ENCODE measurements around the gene RMND1. TPM values are rescaled to one million over a fixed set of nuclear protein-coding genes. Genes with fewer than 3 reads are reported as not detected.

The RMND1 gene
- total and polyA plus RNA-seq, 12 donors = 19.1 to 62.4 (median 26.1) TPM

DNA sequence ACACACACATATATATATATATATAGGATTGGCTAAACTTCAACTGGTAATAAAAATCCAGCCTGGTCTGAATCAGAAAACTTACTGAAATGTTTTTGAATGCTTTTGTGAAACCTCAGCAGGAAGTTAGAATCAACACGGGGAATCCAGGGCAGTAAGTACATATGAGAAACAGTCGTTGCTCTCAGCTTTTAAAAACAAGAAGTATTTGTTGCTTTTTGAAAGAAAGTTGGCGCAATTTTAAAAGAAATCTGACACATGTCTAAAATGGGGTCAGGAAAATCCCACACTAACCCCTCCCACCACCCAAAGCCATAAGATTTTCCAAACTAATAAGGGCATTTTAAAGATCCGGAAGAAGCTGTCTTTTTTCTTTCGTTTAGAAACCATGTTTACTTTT is 30.4 kb upstream of the RMND1 start:
- no peaks in the 10 kb centered on the region for H3K27me3 ChIP-seq
- H3K4me1 ChIP-seq (replicated peaks in 1 of 2) = peaks cover 0 to 13% of the 10 kb centered on the region in 2 donors
- 15 to 27% (median 19%) methylated on average over 5 of the region's 5 CpGs for WGBS, 4 donors
- no peaks in the 10 kb centered on the region for H3K9me3 ChIP-seq (replicated peaks in 1 of 3)
- intact Hi-C loops (cut with DNase I) = no loop called here
- H3K36me3 ChIP-seq (replicated peaks in 1 of 2) = no peaks in the 10 kb centered on the region
- no peak for DNase-seq
- peak overlapping the region in 1 of 4 donors; percentile 31 for H3K4me3 ChIP-seq
- peak overlapping the region in 3 of 5 donors; percentile 20 to 69 (median 47) for H3K27ac ChIP-seq
- TF ChIP-seq POLR2A (IDR thresholded peaks at IDR 0.05) (no peak), CTCF (IDR thresholded peaks at IDR 0.05) (no peak)

DNA sequence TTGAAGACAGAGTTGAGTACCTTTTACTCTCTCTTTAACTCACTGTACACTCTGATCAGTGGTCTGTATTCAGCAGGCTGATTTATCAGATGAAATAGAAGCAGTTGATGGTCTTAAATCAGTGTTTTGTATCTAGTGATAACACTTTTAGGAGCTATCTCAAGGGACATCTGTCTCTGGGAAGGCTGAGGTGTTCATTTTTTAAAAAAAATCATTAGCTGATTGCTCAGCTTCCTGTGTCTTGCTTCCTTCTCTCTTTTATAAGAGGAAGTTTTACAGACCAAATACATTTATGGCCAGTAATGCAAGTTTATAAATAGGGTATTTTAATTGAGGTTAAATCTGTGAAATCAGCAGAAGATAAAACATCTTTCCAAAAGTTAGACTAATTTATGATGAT is 29.9 kb upstream of the RMND1 start:
- Histone ChIP-seq H3K4me1 (replicated peaks in 1 of 2) (peaks cover 0 to 13% of the 10 kb centered on the region in 2 donors), H3K4me3 (no peak overlapping the region), H3K9me3 (replicated peaks in 1 of 3) (no peaks in the 10 kb centered on the region), H3K36me3 (replicated peaks in 1 of 2) (no peaks in the 10 kb centered on the region), H3K27ac (peak overlapping the region in 1 of 5 donors; percentile 8), H3K27me3 (no peaks in the 10 kb centered on the region)
- intact Hi-C loops (cut with DNase I) = no loop called here
- no peak for TF ChIP-seq CTCF (IDR thresholded peaks at IDR 0.05)
- no peak for DNase-seq

DNA sequence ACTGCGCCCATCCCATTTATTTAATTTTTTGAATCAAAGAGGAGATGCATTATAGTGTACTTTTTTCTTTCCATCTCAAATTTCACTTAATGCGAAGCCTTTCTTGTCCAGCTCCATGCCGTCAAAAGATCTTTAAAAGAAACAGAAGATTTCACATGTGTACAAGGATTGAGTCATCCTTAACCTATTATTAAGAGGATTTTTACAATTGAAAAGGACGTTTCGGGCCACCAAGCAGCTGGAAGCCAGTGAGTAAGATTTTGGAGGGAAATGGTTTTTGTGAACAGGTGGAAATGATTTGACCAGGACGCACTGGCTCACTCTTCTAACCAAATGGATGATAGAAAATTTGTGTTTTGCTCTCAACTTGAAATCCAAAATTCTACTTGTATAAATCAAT is 26.7 kb upstream of the RMND1 start:
- no peak overlapping the region for H3K4me3 ChIP-seq
- intact Hi-C loops (cut with DNase I) = loop anchor here in 1 of 2 donors (10.0 kb wide), 1 partner anchor 74 kb away; no protein-coding TSS in a partner anchor
- WGBS, 4 donors = 76 to 80% (median 78%) methylated on average over 6 of the region's 6 CpGs

DNA sequence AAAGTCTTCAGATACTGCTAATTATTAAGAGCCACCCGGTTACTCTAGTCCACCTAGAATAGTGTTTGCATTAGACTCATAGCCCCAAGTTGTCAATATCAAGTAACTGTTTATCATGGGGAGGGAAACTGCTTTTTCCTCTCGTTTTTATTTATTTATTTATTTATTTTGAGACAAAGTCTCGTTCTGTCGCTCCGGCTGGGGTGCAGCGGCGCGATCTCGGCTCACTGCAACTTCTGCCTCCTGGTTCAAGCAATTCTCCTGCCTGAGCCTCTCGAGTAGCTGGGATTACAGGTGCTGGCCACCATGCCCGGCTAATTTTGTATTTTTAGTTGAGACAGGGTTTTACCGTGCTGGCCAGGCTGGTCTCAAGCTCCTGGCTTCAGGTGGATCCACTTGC is 25.8 kb upstream of the RMND1 start:
- Histone ChIP-seq H3K27me3 (no peaks in the 10 kb centered on the region), H3K27ac (no peak overlapping the region), H3K4me3 (no peak overlapping the region), H3K36me3 (replicated peaks in 1 of 2) (no peaks in the 10 kb centered on the region), H3K4me1 (replicated peaks in 1 of 2) (peaks cover 0 to 13% of the 10 kb centered on the region in 2 donors), H3K9me3 (replicated peaks in 1 of 3) (no peaks in the 10 kb centered on the region)
- 93 to 96% (median 95%) methylated on average over 12 of the region's 12 CpGs for WGBS, 4 donors
- TF ChIP-seq CTCF (IDR thresholded peaks at IDR 0.05) = no peak
- TF ChIP-seq POLR2A (IDR thresholded peaks at IDR 0.05) = no peak
- no peak for DNase-seq
- intact Hi-C loops (cut with DNase I) = loop anchor here in 1 of 2 donors (10.0 kb wide), 1 partner anchor 73 kb away; no protein-coding TSS in a partner anchor

More for the DNA sequence above, 26.7 kb upstream of the RMND1 start:
- Histone ChIP-seq H3K4me1 (replicated peaks in 1 of 2) (peaks cover 0 to 13% of the 10 kb centered on the region in 2 donors), H3K9me3 (replicated peaks in 1 of 3) (no peaks in the 10 kb centered on the region), H3K27me3 (no peaks in the 10 kb centered on the region), H3K27ac (no peak overlapping the region), H3K36me3 (replicated peaks in 1 of 2) (no peaks in the 10 kb centered on the region)
- TF ChIP-seq CTCF (IDR thresholded peaks at IDR 0.05) = no peak
- TF ChIP-seq POLR2A (IDR thresholded peaks at IDR 0.05) = no peak
- DNase-seq = no peak

Data from adrenal gland (tissue), 12 donors.